Heart left ventricle (tissue), 13 donors: ENCODE data around the gene PRXL2A.
"Not testable (repeated sequence)": the region's sequence is repeated elsewhere in the genome, so short reads cannot be mapped to it uniquely, and the experiment has no call there.

Experiments
- POLR2A ChIP-seq, 2 donors: fragments of 450-650 bp; IDR thresholded peaks; one replicate each; pipeline ENCODE4 v1.6.1; 2017; ENCODE audit warnings: antibody characterized with exemption in 2 of 2, mild to moderate bottlenecking in 2 of 2, moderate library complexity in 2 of 2
- TF ChIP-seq, protein P1 (sequence below), 12 donors: fragments of 200-600 bp; sonication (generic) in 4 of 12; IDR thresholded peaks; one replicate each; pipeline versions ENCODE4 v1.5.0 to v1.8.0; 2018 to 2022; ENCODE audit warnings: antibody characterized with exemption in 12 of 12, mild to moderate bottlenecking in 5 of 12
- donor health status: ischemic (EF 13 %, LVEDD 7.1; RV severe dilation, severe dysfunction).
- donor health status: DM: no; HTN: yes; CAD: no.
- donor health status: DM: no; HTN: no; CAD: no.
- donor health status: ischemic (EF 25% LVEDD 6.9; RV normal size, moderate dysfunction).
- donor health status: ischemic (EF 25% LVEDD 5.7; RV mildly dilated, moderate dysfunction).
- donor health status: ischemic (EF 35%, LVEDD 5.7; RV mildly dilated, moderate dysfunction).
- donor health status: nonischemic (EF 11% LVEDD 7.7; RV severe dilation, severe dysfunction).
- donor health status: DM: yes; HTN: yes; CAD: no.
- donor health status: PGD.
- donor health status: ischemic (EF 29% LVEDD 5.4; RV normal size, mild dysfunction).
- donor health status: nonischemic (EF 23%, LVEDD 6.1; RV moderate dilation, normal function).

DNA sequence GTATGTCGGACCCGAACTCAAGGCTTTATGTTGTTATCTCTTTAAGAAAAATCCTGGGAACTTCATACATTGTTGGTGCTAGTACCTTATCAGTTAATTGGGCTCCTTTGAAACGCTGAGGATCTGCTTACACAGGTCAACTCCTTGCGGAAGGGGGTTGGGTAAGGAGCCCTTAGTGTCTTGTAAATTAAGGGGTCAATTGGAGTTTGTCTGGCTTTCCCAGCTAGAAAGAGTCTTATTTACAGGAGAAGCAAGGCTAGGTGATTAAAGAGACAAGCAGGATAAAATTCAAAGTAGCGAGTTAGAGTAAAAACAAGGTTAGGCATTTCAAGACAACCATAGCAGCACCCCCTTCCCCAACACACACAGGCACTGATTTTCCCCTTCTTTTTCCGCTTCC lies 8.9 kb downstream of the PRXL2A start:
- TF ChIP-seq, protein P1, sequence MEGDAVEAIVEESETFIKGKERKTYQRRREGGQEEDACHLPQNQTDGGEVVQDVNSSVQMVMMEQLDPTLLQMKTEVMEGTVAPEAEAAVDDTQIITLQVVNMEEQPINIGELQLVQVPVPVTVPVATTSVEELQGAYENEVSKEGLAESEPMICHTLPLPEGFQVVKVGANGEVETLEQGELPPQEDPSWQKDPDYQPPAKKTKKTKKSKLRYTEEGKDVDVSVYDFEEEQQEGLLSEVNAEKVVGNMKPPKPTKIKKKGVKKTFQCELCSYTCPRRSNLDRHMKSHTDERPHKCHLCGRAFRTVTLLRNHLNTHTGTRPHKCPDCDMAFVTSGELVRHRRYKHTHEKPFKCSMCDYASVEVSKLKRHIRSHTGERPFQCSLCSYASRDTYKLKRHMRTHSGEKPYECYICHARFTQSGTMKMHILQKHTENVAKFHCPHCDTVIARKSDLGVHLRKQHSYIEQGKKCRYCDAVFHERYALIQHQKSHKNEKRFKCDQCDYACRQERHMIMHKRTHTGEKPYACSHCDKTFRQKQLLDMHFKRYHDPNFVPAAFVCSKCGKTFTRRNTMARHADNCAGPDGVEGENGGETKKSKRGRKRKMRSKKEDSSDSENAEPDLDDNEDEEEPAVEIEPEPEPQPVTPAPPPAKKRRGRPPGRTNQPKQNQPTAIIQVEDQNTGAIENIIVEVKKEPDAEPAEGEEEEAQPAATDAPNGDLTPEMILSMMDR (IDR thresholded peaks at IDR 0.05), result not testable (repeated sequence)
- not testable (repeated sequence) for TF ChIP-seq POLR2A (IDR thresholded peaks at IDR 0.05)
